ENCODE results near the gene POC1B. TPM values are rescaled to one million over a fixed set of nuclear protein-coding genes. Genes with fewer than 3 reads are reported as not detected.

POC1B gene
- total RNA-seq, 1 donor from 2014 or later, result 40.3 TPM

DNA sequence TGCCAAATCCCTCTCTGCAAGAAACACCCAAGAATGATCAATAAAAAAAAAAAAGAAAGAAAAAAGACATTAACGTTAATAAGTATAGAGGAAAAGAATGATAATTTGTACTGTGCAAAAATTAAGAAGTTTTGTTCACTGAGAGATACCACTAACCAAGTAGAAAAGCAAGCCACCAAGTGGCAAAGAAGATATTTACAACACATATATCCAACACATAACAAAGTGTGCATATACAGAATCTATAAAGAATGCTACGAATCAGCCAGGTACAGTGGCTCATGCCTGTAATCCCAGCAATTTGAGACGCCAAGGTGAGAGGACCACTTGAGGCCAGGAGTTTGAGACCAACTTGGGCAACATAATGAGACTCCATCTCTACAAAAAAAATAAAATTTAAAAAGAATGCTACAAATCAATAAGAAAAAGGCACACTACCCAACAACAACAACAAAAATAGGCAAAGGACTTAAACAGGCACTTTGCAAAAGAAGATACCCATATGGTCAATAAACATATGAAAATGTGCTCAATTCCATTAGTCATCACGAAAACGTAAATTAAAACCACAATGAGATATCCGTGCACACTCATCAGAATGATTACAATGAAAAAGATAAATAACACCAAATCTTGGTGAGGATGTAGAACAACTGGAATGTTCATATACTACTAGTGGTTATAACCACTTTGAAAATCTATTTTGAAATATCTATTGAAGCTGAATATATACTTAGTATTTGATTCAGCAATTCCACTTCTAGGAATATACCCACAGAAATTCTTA, 21.1 kb downstream of the POC1B start:
- peaks cover 2% of the 10 kb centered on the region for H3K27me3 Mint-ChIP-seq (ENCODE audit: insufficient read depth, low read depth)
- no peak for DNase-seq (ENCODE audit: low spot score)
- Histone ChIP-seq H3K4me2 (no peak overlapping the region), H3K9ac (no peak overlapping the region), H3K4me1 (peaks cover 9% of the 10 kb centered on the region), H4K20me1 (ENCODE audit: low read depth) (no peaks in the 10 kb centered on the region), H2AFZ (replicated peaks) (no peak overlapping the region), H3K9me3 (ENCODE audit: low read depth) (no peaks in the 10 kb centered on the region), H3K36me3 (no peaks in the 10 kb centered on the region), H3F3A (ENCODE audit: low read depth) (no peaks in the 10 kb centered on the region), H3K27ac (no peak overlapping the region), H3K4me3 (no peak overlapping the region), H3K79me2 (ENCODE audit: low read depth) (no peaks in the 10 kb centered on the region), H3K27me3 (no peaks in the 10 kb centered on the region)
- peaks cover 10% of the 10 kb centered on the region for H3K36me3 Mint-ChIP-seq
- H3K9me3 Mint-ChIP-seq, result peaks cover 8% of the 10 kb centered on the region
- no peak for TF ChIP-seq CTCF (IDR thresholded peaks at IDR 0.05)
- no peak overlapping the region for H3K4me3 Mint-ChIP-seq
- no peaks in the 10 kb centered on the region for H3K4me1 Mint-ChIP-seq
- H3K27ac Mint-ChIP-seq, result no peak overlapping the region

GRCh38 chr12:89501793-89502192, 24.1 kb downstream of the POC1B start:
- no peaks in the 10 kb centered on the region for H3K4me1 ChIP-seq
- no peaks in the 10 kb centered on the region for H3K27me3 ChIP-seq
- H3K9ac ChIP-seq, result no peak overlapping the region
- Mint-ChIP-seq H3K27ac (no peak overlapping the region), H3K4me1 (no peaks in the 10 kb centered on the region), H3K27me3 (ENCODE audit: insufficient read depth, low read depth) (peaks cover 2% of the 10 kb centered on the region), H3K36me3 (peaks cover 14% of the 10 kb centered on the region), H3K9me3 (peaks cover 8% of the 10 kb centered on the region), H3K4me3 (no peak overlapping the region)
- TF ChIP-seq EZH2phosphoT487 (IDR thresholded peaks at IDR 0.05) (no peak), CTCF (IDR thresholded peaks at IDR 0.05) (no peak), EZH2 (IDR thresholded peaks at IDR 0.05) (no peak)
- no peak overlapping the region for H3K4me2 ChIP-seq
- no peaks in the 10 kb centered on the region for H3K36me3 ChIP-seq
- no peaks in the 10 kb centered on the region for H4K20me1 ChIP-seq (ENCODE audit: low read depth)
- H3K27ac ChIP-seq, result no peak overlapping the region
- no peak overlapping the region for H2AFZ ChIP-seq (replicated peaks)
- H3K4me3 ChIP-seq, result no peak overlapping the region
- H3K9me3 ChIP-seq (ENCODE audit: low read depth), result no peaks in the 10 kb centered on the region
- no peak for DNase-seq (ENCODE audit: low spot score)
- H3F3A ChIP-seq (ENCODE audit: low read depth), result no peaks in the 10 kb centered on the region
- H3K79me2 ChIP-seq (ENCODE audit: low read depth), result no peaks in the 10 kb centered on the region

DNA sequence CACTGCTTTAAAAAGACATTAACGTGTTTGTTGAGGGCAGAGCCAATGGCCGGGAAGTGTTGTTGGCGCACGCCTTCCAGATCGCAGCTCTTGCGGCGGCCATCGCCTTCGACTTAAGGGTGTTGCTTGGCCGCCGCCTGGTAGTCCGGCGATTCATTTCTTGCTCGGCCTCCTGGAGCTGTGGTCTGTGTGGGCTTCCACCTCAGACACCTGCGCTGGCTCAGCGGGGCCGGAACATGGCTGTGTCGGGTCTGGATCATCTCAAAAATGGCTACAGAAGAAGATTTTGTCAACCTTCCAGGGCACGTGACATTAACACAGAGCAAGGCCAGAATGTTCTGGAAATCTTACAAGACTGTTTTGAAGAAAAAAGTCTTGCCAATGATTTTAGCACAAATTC, 26.0 kb downstream of the POC1B start:
- Histone ChIP-seq H3F3A (ENCODE audit: low read depth) (no peaks in the 10 kb centered on the region), H3K79me2 (ENCODE audit: low read depth) (no peaks in the 10 kb centered on the region), H3K27me3 (no peaks in the 10 kb centered on the region), H4K20me1 (ENCODE audit: low read depth) (no peaks in the 10 kb centered on the region), H3K4me3 (no peak overlapping the region), H3K4me1 (no peaks in the 10 kb centered on the region), H3K36me3 (no peaks in the 10 kb centered on the region), H2AFZ (replicated peaks) (no peak overlapping the region), H3K9me3 (ENCODE audit: low read depth) (no peaks in the 10 kb centered on the region), H3K9ac (no peak overlapping the region), H3K4me2 (no peak overlapping the region), H3K27ac (no peak overlapping the region)
- TF ChIP-seq CTCF (IDR thresholded peaks at IDR 0.05) (no peak), EZH2 (IDR thresholded peaks at IDR 0.05) (no peak), EZH2phosphoT487 (IDR thresholded peaks at IDR 0.05) (no peak)
- Mint-ChIP-seq H3K27ac (no peak overlapping the region), H3K9me3 (peaks cover 8% of the 10 kb centered on the region), H3K4me1 (no peaks in the 10 kb centered on the region), H3K36me3 (peaks cover 18% of the 10 kb centered on the region), H3K27me3 (ENCODE audit: insufficient read depth, low read depth) (peaks cover 2% of the 10 kb centered on the region), H3K4me3 (no peak overlapping the region)
- DNase-seq (ENCODE audit: low spot score), result no peak
